GM12891 (cell line): ENCODE results near the gene MYCBP2.

ENCODE experiments used
- DNase-seq: peaks from one replicate; pipeline ENCODE4 v3.0.0; 2011; ENCODE audit warnings: low spot score; ENCODE audit not compliant: insufficient read length
- FAIRE-seq: peaks from 2 replicates; lab custom pipeline; 2011; peaks lifted over from hg19 to GRCh38; lab: Jason Lieb, UNC
- PAX5 ChIP-seq: IDR thresholded peaks from 2 replicates; pipeline ENCODE4 v1.6.1; 2011; ENCODE audit warnings: low read length, moderate library complexity, mild to moderate bottlenecking; ENCODE audit not compliant: insufficient read depth, severe bottlenecking
- POLR2A ChIP-seq: IDR thresholded peaks from 2 replicates; pipeline ENCODE4 v1.6.1; 2011; ENCODE audit warnings: low read depth, low read length, control low read depth
- POLR2AphosphoS5 ChIP-seq: IDR thresholded peaks from 2 replicates; pipeline ENCODE4 v1.6.1; 2011; ENCODE audit warnings: low read depth, low read length, control low read depth
- POU2F2 ChIP-seq: IDR thresholded peaks from 2 replicates; pipeline ENCODE4 v1.6.1; 2011; ENCODE audit warnings: low read depth, mild to moderate bottlenecking, control low read depth, low read length, moderate library complexity
- SPI1 ChIP-seq: IDR thresholded peaks from 2 replicates; pipeline ENCODE4 v1.6.1; 2011; ENCODE audit warnings: low read depth, low read length, control low read depth
- TAF1 ChIP-seq: IDR thresholded peaks from 2 replicates; pipeline ENCODE4 v1.6.1; 2011; ENCODE audit warnings: low read depth, low read length, control low read depth

MYCBP2 gene

DNA sequence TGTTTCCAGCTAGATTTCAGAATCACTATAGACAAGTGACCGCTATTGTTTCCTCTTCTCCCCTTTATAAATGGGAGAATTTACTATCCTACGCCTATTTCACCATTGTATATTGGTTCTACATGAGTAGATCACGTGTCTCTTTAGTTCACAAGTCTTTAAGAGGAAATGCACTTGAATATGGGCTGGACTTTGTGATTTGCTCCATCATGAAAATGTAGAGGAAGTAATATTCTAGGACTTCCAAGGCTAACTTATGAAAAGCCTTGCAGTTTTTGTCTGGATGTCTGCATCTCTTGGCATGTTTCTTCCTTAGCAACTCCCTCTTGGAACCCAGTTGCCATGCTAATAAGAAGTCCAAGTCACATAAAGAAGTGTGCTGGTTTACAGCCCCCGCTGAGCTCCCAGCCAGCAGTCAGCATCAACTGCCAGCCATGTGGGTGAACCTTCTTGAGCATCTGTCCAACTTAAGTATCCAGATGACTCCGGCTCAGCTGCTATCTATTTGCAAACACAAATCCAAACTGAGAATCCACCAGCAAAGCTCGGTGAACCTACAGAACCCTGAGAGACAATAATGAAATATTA is 295.1 kb downstream of the MYCBP2 start:
- TF ChIP-seq TAF1 (no peak), POLR2AphosphoS5 (no peak), PAX5 (no peak), POU2F2 (no peak)
- DNase-seq, result no peak
- no peak for FAIRE-seq

DNA sequence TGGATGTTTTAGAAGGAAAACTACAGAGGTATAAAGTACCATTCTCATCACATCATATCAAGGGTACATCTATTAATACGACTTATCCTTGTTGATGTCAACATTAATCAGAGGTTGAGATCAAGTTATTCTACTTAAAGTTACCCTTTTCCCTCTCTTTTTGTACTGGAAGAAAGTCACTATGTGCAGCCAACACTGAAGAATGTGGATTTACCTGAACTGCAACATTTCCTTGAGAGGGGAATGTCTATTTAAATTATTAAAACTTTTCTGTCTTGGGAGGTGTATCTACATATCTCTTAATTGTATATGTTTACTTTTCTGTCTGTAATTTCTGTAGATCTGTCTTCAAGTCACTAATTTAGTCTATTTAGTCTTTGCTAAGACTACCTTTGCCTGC is 297.5 kb downstream of the MYCBP2 start:
- DNase-seq, result no peak
- no peak for TF ChIP-seq TAF1
- TF ChIP-seq POLR2A, result no peak
- TF ChIP-seq SPI1, result no peak
- no peak for TF ChIP-seq PAX5
- no peak for TF ChIP-seq POLR2AphosphoS5
- no peak for TF ChIP-seq POU2F2
- FAIRE-seq, result no peak

DNA sequence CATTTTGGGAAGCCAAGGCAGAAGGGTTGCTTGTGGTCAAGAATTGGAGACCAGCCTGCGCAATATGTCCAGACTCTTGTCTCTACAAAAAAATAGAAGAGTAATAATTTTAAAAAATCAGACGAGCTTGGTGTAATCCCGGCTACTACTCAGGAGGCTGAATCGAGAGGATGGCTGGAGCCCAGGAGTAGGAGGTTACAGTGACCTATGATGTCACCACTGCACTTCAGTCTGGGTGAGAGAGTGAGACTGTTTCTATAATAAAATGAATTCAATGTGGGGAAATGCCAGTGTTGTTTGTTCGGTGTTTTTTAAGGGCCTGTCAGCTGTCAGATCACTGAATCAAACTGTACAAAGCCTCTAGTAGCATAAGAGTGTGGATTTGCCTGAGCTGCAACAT is 298.7 kb downstream of the MYCBP2 start:
- no peak for DNase-seq
- TF ChIP-seq SPI1, result no peak
- no peak for TF ChIP-seq POLR2A
- no peak for TF ChIP-seq POLR2AphosphoS5
- no peak for TF ChIP-seq PAX5
- no peak for TF ChIP-seq POU2F2
- no peak for TF ChIP-seq TAF1
- FAIRE-seq, result peak; percentile 20

DNA sequence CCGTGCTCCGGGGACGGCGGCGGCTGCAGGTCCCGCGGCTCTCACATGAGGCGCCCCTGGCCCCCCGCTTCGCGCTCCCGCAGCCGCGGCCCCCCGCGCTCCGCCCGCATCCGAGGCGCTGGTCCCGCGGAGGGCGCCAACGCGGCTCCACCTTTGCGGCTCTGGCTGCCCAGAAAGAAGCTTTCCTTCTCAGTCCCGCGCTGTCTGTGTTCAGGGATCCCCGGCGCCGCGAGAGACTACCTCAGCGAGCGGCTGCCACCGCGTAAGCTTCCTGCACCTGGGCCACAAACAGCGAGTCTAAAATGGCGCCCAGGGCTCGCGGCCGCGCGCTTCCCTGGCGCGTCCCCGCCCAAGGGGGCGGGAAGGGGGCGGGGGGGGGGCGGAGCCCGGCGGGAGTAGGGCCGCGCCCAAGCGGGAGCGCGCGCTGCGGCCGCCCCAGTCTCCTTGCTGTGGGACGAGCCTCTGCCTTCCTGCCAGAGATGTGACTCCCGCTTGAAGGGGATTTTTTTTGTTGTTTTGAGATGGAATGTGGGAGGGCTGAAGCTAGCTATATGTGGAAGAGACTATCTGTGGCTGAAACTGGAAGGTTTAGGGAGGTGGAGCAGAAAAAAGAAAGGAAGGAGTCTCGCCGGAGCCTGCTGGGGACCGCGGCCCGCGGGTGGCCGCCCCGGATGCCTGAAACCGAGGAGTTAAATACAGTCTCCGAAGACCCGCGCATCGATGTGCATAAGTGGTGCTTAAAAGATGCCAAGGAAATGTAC is 299.9 kb downstream of the MYCBP2 start, which contains the start of gene FBXL3:
FBXL3 (minus strand) TSS at position 299 of the 761 bp plus-strand sequence. CDS start 5,299 bp downstream, outside the sequence.
- peak; percentile 70 for DNase-seq
- FAIRE-seq, result peak; percentile 96
- peak; percentile 80 for TF ChIP-seq POLR2AphosphoS5
- TF ChIP-seq SPI1, result no peak
- no peak for TF ChIP-seq POU2F2
- no peak for TF ChIP-seq PAX5
- TF ChIP-seq POLR2A, result peak; percentile 62; the same call in 1 of the 2 replicates
- peak; percentile 71 for TF ChIP-seq TAF1

DNA sequence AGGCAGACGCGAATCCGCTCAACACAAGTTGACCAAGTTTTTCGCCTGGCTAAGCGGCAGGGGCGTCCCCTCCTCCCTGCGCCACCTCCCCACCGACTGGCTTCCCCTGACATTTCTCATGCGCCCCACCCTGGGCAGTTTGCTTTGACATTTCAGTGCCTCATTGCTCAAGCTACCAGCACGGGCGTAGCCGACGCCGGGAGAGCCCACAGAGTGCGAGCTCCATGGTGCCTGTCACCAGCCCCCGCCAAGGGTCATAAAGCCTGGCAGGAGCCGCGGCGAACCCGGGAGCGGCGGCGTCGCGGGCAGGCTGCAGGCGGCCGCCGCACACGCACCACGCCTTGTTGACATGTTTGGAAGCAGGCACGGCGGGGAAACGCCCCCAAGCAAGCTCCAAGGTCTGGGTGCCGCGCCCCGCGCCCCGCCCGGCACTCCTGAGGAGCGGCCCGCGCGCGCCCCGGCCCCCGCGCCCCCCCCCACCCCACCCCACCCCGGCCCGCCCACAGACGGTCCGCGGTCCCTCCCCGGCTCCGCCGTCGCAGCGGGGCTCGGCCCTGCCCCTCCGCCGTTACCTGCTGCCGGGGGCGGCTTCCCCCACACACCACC is 300.5 kb downstream of the MYCBP2 start:
- DNase-seq, result peak; percentile 39
- TF ChIP-seq POLR2AphosphoS5, result 0 out of 2 replicates have a peak, but pooled peaks have one; percentile 31
- no peak for TF ChIP-seq PAX5
- peak; percentile 48; the same call in 1 of the 2 replicates for TF ChIP-seq POU2F2
- TF ChIP-seq POLR2A, result 0 out of 2 replicates have a peak, but pooled peaks have one; percentile 42
- TF ChIP-seq SPI1, result no peak
- peak; percentile 49; the same call in 1 of the 2 replicates for TF ChIP-seq TAF1
- FAIRE-seq, result no peak

DNA sequence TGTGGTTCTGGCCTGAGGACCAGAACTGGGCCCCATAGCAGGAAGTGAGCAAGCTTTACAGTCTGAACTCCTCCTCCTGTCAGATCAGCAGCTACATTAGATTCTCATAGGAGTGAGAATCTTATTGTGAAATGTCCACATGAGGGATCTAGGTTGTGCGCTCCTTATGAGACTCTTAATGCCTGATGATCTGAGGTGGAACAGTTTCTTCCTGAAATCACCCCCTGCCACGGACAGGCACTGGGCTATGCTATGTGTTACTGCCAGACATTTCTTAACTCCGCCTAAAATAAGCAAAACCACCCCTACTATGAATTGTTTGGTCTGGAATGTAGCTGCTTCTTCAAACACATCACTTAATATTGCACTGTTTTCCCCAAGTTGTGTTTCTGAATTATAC is 304.6 kb downstream of the MYCBP2 start:
- peak; percentile 80 for FAIRE-seq
- no peak for TF ChIP-seq POLR2AphosphoS5
- TF ChIP-seq PAX5, result no peak
- no peak for TF ChIP-seq POLR2A
- no peak for TF ChIP-seq TAF1
- no peak for TF ChIP-seq SPI1
- no peak for TF ChIP-seq POU2F2
- DNase-seq, result no peak

DNA sequence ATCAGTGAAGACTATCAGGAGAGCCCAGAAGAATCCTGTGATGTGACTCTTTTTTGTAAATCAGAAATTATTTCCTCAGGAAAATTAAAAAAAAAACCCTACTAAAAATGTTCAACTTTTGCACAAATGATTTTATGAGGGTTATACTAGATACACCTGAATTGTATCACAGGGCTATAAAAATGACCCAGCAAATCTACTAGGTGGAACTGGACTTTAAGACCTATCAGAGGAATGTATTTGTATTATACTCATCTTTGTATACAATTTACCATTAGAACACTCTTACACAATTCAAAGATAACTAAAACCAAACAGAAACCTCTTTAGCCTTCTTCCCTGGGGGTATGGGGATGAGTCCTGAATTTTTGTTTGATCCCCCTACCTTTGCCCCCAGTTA is 307.1 kb downstream of the MYCBP2 start:
- no peak for TF ChIP-seq PAX5
- TF ChIP-seq POLR2AphosphoS5, result no peak
- TF ChIP-seq SPI1, result no peak
- TF ChIP-seq POLR2A, result no peak
- no peak for TF ChIP-seq TAF1
- DNase-seq (no peak), FAIRE-seq (no peak)

DNA sequence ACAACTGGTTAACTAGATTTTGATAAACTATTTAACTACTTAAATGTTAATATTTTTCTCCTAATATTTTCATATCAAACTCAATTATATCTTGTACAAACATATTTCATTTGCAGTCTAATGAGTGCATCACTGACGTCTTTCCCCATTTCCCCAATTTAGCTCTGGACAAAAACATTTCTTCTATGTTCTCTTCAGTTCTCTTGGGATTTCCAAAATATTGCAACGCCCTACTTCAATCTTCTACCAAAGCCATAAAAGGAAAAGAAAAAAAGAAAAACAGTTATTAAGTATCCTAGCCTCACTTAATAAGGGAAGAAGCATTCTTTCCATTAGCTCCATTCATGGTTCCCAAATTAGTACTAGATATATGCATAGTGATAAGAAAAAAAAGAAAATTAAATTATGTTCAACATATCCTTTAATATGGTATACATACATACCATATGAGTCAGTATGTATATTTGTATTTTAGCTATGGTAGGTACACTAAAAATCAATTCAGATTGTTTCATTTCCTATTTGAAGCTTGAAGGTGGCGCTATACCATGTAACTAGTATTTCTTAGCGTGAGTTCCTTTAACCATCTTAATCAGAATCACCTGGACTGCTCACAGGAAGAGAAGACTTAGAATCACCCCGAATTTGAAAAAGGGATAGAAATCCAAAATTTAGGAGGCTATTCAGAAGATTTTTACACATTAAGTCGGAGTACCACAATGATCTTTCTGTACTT is 309.8 kb downstream of the MYCBP2 start:
- FAIRE-seq, result no peak
- no peak for DNase-seq
- TF ChIP-seq PAX5, result no peak
- no peak for TF ChIP-seq POLR2A
- TF ChIP-seq TAF1, result no peak
- no peak for TF ChIP-seq SPI1
- no peak for TF ChIP-seq POLR2AphosphoS5
- no peak for TF ChIP-seq POU2F2

DNA sequence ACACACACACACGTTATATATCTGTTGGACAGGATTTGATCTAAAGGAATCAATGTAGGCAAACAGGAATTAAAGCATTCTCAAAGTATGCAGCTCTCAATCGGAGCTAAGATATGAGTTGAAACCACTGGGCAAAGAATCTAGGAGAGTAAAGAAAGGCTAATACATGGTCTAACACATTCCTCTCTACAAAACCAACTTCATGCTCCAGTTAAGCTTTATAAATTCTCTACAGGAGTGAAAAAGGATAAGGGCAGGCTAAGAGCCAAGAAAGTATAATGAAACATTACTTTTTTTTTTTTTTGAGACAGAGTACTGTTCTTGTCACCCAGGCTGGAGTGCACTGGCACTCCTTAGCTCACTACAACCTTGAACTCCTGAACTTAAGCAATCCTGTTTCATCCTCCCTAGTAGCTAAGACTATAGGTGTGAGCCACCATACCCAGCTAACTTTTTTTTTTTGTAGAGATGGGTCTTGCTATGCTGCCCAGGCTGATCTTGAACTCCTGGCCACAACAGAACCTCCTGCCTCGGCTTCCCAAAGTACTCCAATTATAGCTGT is 310.6 kb downstream of the MYCBP2 start:
- no peak for TF ChIP-seq SPI1
- DNase-seq (no peak), FAIRE-seq (no peak)
